HG03565 (cell line): ENCODE measurements around the gene PLA2G12A.

Source experiments
- ATAC-seq: cut with Tn5 transposase; IDR thresholded peaks from one replicate; pipeline ENCODE4 v1.9.1; 2021; ENCODE audit warnings: mild to moderate bottlenecking, moderate library complexity; ENCODE audit not compliant: unreplicated experiment

PLA2G12A gene

DNA sequence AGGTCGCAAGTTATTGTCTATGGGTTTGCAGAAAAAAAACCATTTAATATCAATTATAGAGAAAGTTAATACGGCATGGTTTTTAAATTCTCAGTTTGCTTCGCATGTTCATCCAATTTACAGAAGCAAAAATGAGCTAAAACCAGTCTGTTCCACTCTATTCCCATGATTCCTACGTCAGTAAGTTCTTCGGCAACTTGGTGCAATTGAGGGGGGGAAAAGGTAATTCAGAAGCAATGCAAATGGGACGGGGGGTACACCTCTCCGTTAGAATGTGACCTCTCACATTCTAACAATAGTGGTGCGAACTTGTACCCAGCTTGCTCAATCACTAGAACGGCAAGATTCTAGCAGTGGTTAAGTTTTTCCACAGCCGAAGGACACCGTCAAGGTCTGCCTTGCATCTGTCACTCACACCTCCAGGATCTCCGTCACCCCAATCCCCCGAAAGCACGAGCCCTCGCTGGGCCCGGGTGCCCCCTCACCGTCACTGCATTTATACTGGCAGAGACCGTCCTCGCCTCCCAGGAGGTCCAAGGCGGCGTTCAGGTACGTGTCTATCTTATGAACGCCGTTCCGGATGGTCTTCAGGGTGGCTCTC is 653 bp downstream of the PLA2G12A start:
- no peak for ATAC-seq

- ATAC-seq: no peak
Measured at GRCh38 chr4:109728385-109728784, 1.5 kb downstream of the PLA2G12A start.

GRCh38 chr4:109723110-109723509 is 6.8 kb downstream of the PLA2G12A start:
- ATAC-seq: no peak

- ATAC-seq: no peak
Measured at GRCh38 chr4:109722357-109722756, 7.5 kb downstream of the PLA2G12A start.

DNA sequence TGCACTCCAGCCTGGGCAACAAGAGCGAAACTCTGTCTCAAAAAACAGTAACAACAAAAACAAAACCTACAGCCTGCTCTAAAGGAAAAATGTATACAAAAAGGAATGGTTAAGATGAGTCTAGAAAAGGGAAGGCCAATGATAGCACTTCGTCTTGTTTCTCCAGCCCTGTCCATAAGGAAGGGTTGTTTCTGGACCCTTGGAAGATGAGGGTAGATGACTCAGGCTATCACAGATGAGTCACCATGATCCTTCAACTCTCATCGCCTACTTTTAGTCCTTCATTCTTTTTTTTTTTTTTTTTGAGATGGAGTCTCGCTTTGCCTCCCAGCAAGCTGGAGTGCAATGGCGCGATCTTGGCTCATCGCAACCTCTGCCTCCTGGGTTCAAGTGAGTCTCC is 8.8 kb downstream of the PLA2G12A start:
- ATAC-seq: no peak

GRCh38 chr4:109719604-109720003 is 10.3 kb downstream of the PLA2G12A start:
- ATAC-seq: no peak

DNA sequence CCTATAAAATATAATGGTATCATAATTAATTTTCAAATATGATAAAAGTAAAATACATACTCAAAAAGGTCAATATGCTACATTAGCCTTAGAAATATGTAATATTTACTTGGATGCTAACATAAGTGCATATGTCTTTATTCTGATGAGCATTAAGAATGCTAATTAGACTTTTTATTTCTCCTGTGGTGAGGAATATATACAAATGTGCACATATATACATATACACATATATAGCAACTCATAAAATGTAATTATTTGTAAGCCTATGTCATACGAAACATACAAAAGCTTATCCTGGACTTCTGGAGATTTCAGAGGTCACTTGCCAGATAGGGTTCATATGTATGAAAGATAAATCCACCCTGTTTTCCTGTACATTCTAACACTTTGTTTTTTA is 11.1 kb downstream of the PLA2G12A start:
- no peak for ATAC-seq

DNA sequence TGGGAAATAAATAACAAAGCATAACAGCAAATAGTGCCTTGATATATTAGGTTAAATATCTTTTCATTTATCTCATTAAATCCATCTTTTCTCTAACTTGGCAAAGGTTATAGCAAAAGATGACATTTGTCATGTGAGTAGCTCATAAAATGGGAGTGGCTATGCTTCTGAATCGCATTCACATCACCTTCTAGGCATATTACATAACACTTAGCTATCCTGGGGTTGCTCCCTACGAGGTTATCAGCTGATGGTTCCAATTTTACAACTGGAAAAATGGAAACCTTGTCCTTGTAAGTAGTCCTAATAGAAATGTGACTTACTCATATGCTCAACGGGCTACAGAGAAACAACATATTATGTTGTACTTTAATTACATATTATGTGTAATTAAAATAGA is 16.4 kb downstream of the PLA2G12A start:
- no peak for ATAC-seq

DNA sequence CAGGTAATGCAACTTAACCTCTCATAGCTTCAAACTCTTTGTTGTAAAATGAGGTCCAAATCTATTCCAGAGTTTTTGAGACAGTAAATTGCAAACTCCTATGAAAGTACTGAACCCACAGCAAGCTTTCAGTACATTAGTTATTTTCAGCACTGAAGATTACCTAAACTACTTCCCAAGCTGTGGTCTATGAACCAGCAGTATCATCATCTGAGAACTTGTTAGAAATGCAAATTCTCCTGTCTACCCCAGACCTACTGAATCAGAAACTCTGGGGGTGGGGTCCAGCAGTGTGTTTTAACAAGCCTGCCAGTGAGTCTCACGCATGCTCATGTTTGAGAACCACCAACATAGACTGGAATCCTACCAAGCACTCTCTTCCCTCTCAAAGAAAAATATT is 20.9 kb downstream of the PLA2G12A start:
- ATAC-seq: peak; percentile 92

DNA sequence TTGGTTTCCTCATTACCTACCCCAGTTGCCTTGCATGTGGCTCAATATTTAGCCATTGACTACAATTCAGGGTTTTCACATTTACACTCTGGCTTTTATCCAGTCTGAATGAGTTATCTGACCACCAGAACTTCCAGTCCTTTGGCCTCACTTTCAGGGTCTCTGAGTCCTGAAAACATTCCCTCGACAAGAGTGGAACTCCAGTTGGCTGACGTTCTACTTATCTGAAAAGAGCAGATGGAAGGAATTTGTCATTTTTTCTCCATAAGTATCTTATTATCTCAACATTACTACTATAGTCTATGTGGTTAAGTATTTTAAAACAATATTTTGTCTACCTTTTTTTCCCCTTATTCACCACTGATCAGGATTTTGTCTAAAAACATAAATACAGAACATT is 21.4 kb downstream of the PLA2G12A start:
- no peak for ATAC-seq

DNA sequence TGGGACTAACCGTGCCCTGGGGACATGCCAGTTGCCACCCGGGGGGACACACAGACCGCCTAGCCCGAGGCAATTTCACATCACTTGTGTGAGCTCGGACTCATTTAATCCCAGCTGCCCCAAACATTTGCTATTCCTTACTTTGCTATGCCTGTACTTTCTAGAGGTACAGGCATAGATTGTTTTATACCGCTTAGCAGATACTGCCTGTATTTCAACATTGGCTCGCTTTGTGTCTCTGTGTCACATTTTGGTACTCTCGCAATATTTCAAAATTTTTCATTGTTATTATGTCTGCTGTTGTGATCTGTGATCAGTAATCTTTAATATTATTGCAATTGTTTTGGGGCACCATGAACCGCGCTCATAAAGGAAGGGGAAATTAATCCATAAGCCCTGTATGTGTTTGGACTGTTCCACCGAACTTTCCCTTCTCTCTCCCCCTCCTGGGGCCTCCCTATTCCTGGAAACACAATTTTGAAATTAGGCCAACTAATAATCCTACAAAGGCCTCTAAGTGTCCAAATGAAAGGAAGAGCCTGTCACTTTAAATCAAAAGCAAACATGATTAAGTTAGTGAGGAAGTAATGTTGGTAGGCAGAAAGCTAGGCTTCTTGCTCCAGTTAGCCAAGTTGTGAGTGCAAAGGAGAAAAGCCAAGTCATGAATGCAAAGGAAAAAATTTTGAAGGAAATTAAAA is 26.1 kb downstream of the PLA2G12A start:
- no peak for ATAC-seq

GRCh38 chr4:109702950-109703663 is 26.8 kb downstream of the PLA2G12A start, which contains the start of gene CASP6:
Gene CASP6, minus strand, starts transcription at chr4:109703445. Its CDS starts 50 bp downstream, at chr4:109703395.
- ATAC-seq: peak; percentile 65

GRCh38 chr4:109701566-109702410 is 28.1 kb downstream of the PLA2G12A start:
- ATAC-seq: no peak

DNA sequence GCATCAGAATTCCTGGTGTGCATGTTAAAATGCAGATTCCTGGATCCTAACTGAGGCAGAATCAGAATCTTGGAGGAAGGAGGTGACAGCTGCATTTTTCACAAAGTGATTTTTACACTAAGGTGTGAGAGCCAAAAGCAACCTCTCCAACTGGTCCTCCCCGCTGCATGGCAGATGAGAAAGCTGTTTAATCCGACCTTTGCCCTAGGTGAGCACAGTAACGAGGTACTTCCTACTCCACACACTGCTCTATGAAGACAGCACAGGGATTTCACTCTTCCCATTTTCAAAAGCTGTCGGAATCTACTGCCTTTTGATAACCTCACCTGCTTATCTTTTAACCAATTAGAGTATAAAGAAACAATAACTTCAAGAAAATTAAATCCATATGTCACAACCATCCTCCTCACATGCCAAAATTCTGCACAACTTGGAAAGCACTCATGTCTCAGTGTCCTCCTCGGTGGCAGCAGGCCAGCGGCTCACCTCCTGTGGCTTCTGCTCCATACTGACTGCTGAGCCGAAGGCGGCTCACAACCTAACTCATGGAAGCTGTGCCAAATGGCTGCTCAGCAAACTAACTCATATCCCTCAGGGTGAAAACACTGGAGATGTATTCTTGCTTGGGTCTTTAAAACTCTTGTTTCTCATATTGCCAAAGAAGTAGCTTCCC is 30.2 kb downstream of the PLA2G12A start:
- no peak for ATAC-seq

DNA sequence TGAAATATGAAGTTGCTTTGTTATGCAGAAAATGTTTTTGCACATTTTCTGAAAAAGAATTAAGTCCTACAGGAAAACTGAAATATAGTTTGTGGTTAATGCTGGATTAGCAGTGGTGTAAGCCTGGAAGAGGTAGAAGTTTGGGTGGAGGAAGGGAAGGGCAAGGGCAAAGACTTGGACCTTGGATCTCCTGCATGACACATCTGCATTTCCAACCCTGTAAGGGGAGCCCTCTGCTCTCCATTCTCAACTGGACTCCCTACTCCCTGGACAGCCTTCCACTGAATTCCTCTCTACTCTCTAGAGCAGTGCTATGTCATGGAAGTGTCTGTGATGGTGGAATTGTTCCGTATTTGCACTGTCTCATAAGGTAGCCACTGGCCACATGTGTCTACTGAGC is 31.2 kb downstream of the PLA2G12A start:
- ATAC-seq: no peak

- ATAC-seq: no peak
Measured at GRCh38 chr4:109691411-109691920, 38.4 kb downstream of the PLA2G12A start.

DNA sequence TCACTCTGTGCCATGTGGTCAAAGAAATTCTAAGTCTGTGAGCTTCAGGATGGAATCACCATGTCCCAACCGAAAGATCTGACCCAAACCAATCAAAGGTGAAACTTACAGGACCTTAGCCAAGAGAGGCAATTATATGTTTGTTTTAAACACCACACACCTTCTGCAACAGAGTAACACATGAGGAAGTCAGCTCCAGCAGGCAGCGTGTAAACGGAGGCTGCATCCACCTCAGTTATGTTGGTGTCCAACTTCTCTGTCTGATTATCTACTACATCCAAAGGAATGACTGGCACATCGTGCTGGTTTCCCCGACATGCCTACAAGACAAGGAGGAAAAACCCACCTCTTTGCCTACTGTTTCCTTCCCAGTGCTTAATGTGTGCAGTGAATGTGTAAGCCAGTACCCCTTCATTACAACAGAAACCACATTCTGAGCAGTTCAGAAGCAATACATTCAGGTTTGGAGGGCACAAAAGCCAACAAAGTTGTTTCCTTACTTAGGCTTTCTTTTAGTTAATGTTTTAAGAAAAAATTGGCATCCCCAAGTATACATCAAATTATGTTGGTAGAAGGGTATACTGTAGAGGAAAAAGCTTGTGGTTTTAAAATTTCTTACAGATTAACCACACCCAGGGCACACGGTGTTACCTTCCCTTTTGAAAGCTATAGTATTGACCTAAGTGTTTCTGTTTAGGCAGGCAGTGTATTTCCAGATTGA is 39.0 kb downstream of the PLA2G12A start:
- ATAC-seq: peak; percentile 73

GRCh38 chr4:109684727-109685126 is 45.1 kb downstream of the PLA2G12A start:
- ATAC-seq: no peak

- ATAC-seq: no peak
Measured at GRCh38 chr4:109683621-109684253, 46.1 kb downstream of the PLA2G12A start.
